Measurements from ENCODE around the gene AOPEP.

- no peak for TF ChIP-seq REST (IDR thresholded peaks at IDR 0.05; ENCODE audit: insufficient read depth in 1 of 2, low read depth in 2 of 2, low read length in 1 of 2)
- TF ChIP-seq, protein P1, sequence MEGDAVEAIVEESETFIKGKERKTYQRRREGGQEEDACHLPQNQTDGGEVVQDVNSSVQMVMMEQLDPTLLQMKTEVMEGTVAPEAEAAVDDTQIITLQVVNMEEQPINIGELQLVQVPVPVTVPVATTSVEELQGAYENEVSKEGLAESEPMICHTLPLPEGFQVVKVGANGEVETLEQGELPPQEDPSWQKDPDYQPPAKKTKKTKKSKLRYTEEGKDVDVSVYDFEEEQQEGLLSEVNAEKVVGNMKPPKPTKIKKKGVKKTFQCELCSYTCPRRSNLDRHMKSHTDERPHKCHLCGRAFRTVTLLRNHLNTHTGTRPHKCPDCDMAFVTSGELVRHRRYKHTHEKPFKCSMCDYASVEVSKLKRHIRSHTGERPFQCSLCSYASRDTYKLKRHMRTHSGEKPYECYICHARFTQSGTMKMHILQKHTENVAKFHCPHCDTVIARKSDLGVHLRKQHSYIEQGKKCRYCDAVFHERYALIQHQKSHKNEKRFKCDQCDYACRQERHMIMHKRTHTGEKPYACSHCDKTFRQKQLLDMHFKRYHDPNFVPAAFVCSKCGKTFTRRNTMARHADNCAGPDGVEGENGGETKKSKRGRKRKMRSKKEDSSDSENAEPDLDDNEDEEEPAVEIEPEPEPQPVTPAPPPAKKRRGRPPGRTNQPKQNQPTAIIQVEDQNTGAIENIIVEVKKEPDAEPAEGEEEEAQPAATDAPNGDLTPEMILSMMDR (IDR thresholded peaks at IDR 0.05), result no peak
Observed at GRCh38 chr9:94846739-94847138, 120.2 kb downstream of the AOPEP start.

All from Panc1 (cell line).